ENCODE measurements around the gene CYFIP2.

CYFIP2 gene

GRCh38 chr5:157324237-157324636, 58.3 kb downstream of the CYFIP2 start:
- no peak for DNase-seq (ENCODE audit: low read depth in 2 of 2)

GRCh38 chr5:157326440-157327005, 60.6 kb downstream of the CYFIP2 start:
- no peak for DNase-seq (ENCODE audit: low read depth in 2 of 2)

GRCh38 chr5:157327771-157328170, 61.8 kb downstream of the CYFIP2 start:
- DNase-seq (ENCODE audit: low read depth in 2 of 2), result no peak

GRCh38 chr5:157328277-157328912, 62.5 kb downstream of the CYFIP2 start:
- DNase-seq (ENCODE audit: low read depth in 2 of 2), result peak in 1 of 2 donors; percentile 20

GRCh38 chr5:157331807-157332206, 65.9 kb downstream of the CYFIP2 start:
- no peak for DNase-seq (ENCODE audit: low read depth in 2 of 2)

GRCh38 chr5:157335534-157336422, 69.9 kb downstream of the CYFIP2 start:
- no peak for DNase-seq (ENCODE audit: low read depth in 2 of 2)

GRCh38 chr5:157336423-157336744, 70.5 kb downstream of the CYFIP2 start:
- DNase-seq (ENCODE audit: low read depth in 2 of 2), result no peak

GRCh38 chr5:157339409-157339808, 73.5 kb downstream of the CYFIP2 start:
- no peak for DNase-seq (ENCODE audit: low read depth in 2 of 2)

- no peak for DNase-seq (ENCODE audit: low read depth in 2 of 2)
Observed at GRCh38 chr5:157342822-157343402, 77.0 kb downstream of the CYFIP2 start.

GRCh38 chr5:157343842-157344790, 78.2 kb downstream of the CYFIP2 start:
- DNase-seq (ENCODE audit: low read depth in 2 of 2), result no peak

GRCh38 chr5:157345067-157345466, 79.1 kb downstream of the CYFIP2 start:
- no peak for DNase-seq (ENCODE audit: low read depth in 2 of 2)

- DNase-seq (ENCODE audit: low read depth in 2 of 2), result no peak
Observed at GRCh38 chr5:157345485-157345884, 79.6 kb downstream of the CYFIP2 start.

GRCh38 chr5:157347301-157348048, 81.6 kb downstream of the CYFIP2 start:
- DNase-seq (ENCODE audit: low read depth in 2 of 2), result no peak

- DNase-seq (ENCODE audit: low read depth in 2 of 2), result no peak
Observed at GRCh38 chr5:157348049-157348400, 82.1 kb downstream of the CYFIP2 start.

GRCh38 chr5:157350939-157351801, 85.2 kb downstream of the CYFIP2 start:
- no peak for DNase-seq (ENCODE audit: low read depth in 2 of 2)

- no peak for DNase-seq (ENCODE audit: low read depth in 2 of 2)
Observed at GRCh38 chr5:157351802-157352092, 85.8 kb downstream of the CYFIP2 start.

- no peak for DNase-seq (ENCODE audit: low read depth in 2 of 2)
Observed at GRCh38 chr5:157352756-157353340, 86.9 kb downstream of the CYFIP2 start.

GRCh38 chr5:157354800-157355199, 88.9 kb downstream of the CYFIP2 start:
- no peak for DNase-seq (ENCODE audit: low read depth in 2 of 2)

- no peak for DNase-seq (ENCODE audit: low read depth in 2 of 2)
Observed at GRCh38 chr5:157356576-157356975, 90.7 kb downstream of the CYFIP2 start.

GRCh38 chr5:157357823-157358222, 91.9 kb downstream of the CYFIP2 start:
- DNase-seq (ENCODE audit: low read depth in 2 of 2), result no peak

Data from activated CD8-positive, alpha-beta memory T cell treated with anti-CD3 and anti-CD28 coated beads for 4 hours (primary cell).